ENCODE data around the gene CHSY1. TPM values are rescaled to one million over a fixed set of nuclear protein-coding genes. Genes with fewer than 3 reads are reported as not detected.

CHSY1 gene
- total and polyA plus RNA-seq, 3 donors from 2014 or later, result 20.0 to 36.1 (median 31.1) TPM

GRCh38 chr15:101237251-101237650, 14.6 kb downstream of the CHSY1 start:
- Histone ChIP-seq H3K27me3 (no peaks in the 10 kb centered on the region), H3K4me1 (peaks cover 37% of the 10 kb centered on the region), H3K27ac (peak overlapping the region in 1 of 2 donors; percentile 36), H3K36me3 (ENCODE audit: low read depth, missing control alignments) (no peaks in the 10 kb centered on the region), H3K4me3 (no peak overlapping the region), H3K9me3 (no peaks in the 10 kb centered on the region)
- no peak for DNase-seq
- 77 to 86% methylated on average over 12 of the region's 12 CpGs for WGBS, 2 donors
- intact Hi-C loops (cut with DNase I; ENCODE audit: low total_unique reads), result no loop called here
- TF ChIP-seq POLR2A (IDR thresholded peaks at IDR 0.05) (no peak), CTCF (IDR thresholded peaks at IDR 0.05) (no peak)

GRCh38 chr15:101233651-101234280, 18.1 kb downstream of the CHSY1 start:
- WGBS, 2 donors, result 63 to 74% methylated on average over 5 of the region's 5 CpGs
- Histone ChIP-seq H3K36me3 (ENCODE audit: low read depth, missing control alignments) (no peaks in the 10 kb centered on the region), H3K4me3 (no peak overlapping the region), H3K9me3 (no peaks in the 10 kb centered on the region), H3K27ac (peak overlapping the region; percentile 21 to 64), H3K27me3 (no peaks in the 10 kb centered on the region), H3K4me1 (peaks cover 22% of the 10 kb centered on the region)
- DNase-seq, result no peak
- TF ChIP-seq CTCF (IDR thresholded peaks at IDR 0.05) (no peak), POLR2A (IDR thresholded peaks at IDR 0.05) (no peak)
- intact Hi-C loops (cut with DNase I; ENCODE audit: low total_unique reads), result no loop called here

GRCh38 chr15:101232677-101233076, 19.2 kb downstream of the CHSY1 start:
- H3K27me3 ChIP-seq, result no peaks in the 10 kb centered on the region
- no peaks in the 10 kb centered on the region for H3K9me3 ChIP-seq
- no peak for DNase-seq
- TF ChIP-seq POLR2A (IDR thresholded peaks at IDR 0.05), result no peak
- TF ChIP-seq CTCF (IDR thresholded peaks at IDR 0.05), result no peak
- peak overlapping the region; percentile 21 to 64 for H3K27ac ChIP-seq
- peaks cover 16% of the 10 kb centered on the region for H3K4me1 ChIP-seq
- 56 to 73% methylated on average over 5 of the region's 5 CpGs for WGBS, 2 donors
- H3K36me3 ChIP-seq (ENCODE audit: low read depth, missing control alignments), result no peaks in the 10 kb centered on the region
- intact Hi-C loops (cut with DNase I; ENCODE audit: low total_unique reads), result no loop called here
- H3K4me3 ChIP-seq, result no peak overlapping the region

GRCh38 chr15:101228313-101228712, 23.5 kb downstream of the CHSY1 start:
- TF ChIP-seq CTCF (IDR thresholded peaks at IDR 0.05) (no peak), POLR2A (IDR thresholded peaks at IDR 0.05) (no peak)
- Histone ChIP-seq H3K27ac (no peak overlapping the region), H3K9me3 (no peaks in the 10 kb centered on the region), H3K4me3 (no peak overlapping the region), H3K4me1 (peaks cover 16% of the 10 kb centered on the region), H3K27me3 (no peaks in the 10 kb centered on the region), H3K36me3 (ENCODE audit: low read depth, missing control alignments) (no peaks in the 10 kb centered on the region)
- DNase-seq, result no peak
- intact Hi-C loops (cut with DNase I; ENCODE audit: low total_unique reads), result no loop called here

- no peak for DNase-seq
- 86 to 95% methylated on average over 5 of the region's 5 CpGs for WGBS, 2 donors
These were observed 26.2 kb downstream of the CHSY1 start for GRCh38 chr15:101225658-101226057.

More at GRCh38 chr15:101225658-101226057, 26.2 kb downstream of the CHSY1 start:
- H3K9me3 ChIP-seq, result no peaks in the 10 kb centered on the region
- intact Hi-C loops (cut with DNase I; ENCODE audit: low total_unique reads), result no loop called here
- TF ChIP-seq CTCF (IDR thresholded peaks at IDR 0.05) (no peak), POLR2A (IDR thresholded peaks at IDR 0.05) (no peak)
- no peaks in the 10 kb centered on the region for H3K27me3 ChIP-seq
- H3K27ac ChIP-seq, result no peak overlapping the region
- H3K4me3 ChIP-seq, result no peak overlapping the region
- H3K36me3 ChIP-seq (ENCODE audit: low read depth, missing control alignments), result no peaks in the 10 kb centered on the region
- H3K4me1 ChIP-seq, result peaks cover 13% of the 10 kb centered on the region

All from testis (tissue), 3 donors.